Hematopoietic multipotent progenitor cell treated with erythropoietin and hydrocortisone succinate and interleukin-3 and kit ligand, for 17 days (in vitro differentiated cells): ENCODE measurements around the gene ACTL6B.
"Not testable (repeated sequence)": the region's sequence is repeated elsewhere in the genome, so short reads cannot be mapped to it uniquely, and the experiment has no call there.

ENCODE experiments used
- DNase-seq: peaks from one replicate; pipeline ENCODE4 v3.0.0-alpha.2; 2015; ENCODE audit warnings: low spot score

ACTL6B gene

GRCh38 chr7:100655908-100656674 lies at the start of gene ACTL6B:
ACTL6B (minus strand) TSS chr7:100656448; CDS start chr7:100656354, 94 bp downstream.
- DNase-seq = no peak

- peak; percentile 74 for DNase-seq
These were observed 49.1 kb upstream of the ACTL6B start for GRCh38 chr7:100705320-100705752.

GRCh38 chr7:100701089-100701488 lies 44.8 kb upstream of the ACTL6B start:
- DNase-seq = not testable (repeated sequence)

GRCh38 chr7:100699018-100699417 lies 42.8 kb upstream of the ACTL6B start:
- DNase-seq = no peak

GRCh38 chr7:100696123-100696521 lies 39.9 kb upstream of the ACTL6B start:
- DNase-seq = no peak

GRCh38 chr7:100694098-100694745 lies 38.0 kb upstream of the ACTL6B start, which contains the start of gene GIGYF1:
GIGYF1 (minus strand) TSS chr7:100694250; CDS start chr7:100688238, 6,012 bp downstream.
- peak; percentile 76 for DNase-seq

GRCh38 chr7:100693312-100694097 lies 37.3 kb upstream of the ACTL6B start:
- DNase-seq = peak; percentile 34

GRCh38 chr7:100692578-100692961 lies 36.3 kb upstream of the ACTL6B start:
- DNase-seq = no peak

GRCh38 chr7:100691676-100692577 lies 35.7 kb upstream of the ACTL6B start:
- peak; percentile 87 for DNase-seq

- no peak for DNase-seq
These were observed 33.2 kb upstream of the ACTL6B start for GRCh38 chr7:100689230-100690135.

- no peak for DNase-seq
These were observed 32.1 kb upstream of the ACTL6B start for GRCh38 chr7:100688326-100688860.

GRCh38 chr7:100687751-100688300 lies 31.6 kb upstream of the ACTL6B start:
- no peak for DNase-seq

- DNase-seq = no peak
These were observed 31.0 kb upstream of the ACTL6B start for GRCh38 chr7:100687261-100687660.

GRCh38 chr7:100686822-100687211 lies 30.6 kb upstream of the ACTL6B start:
- DNase-seq = no peak

- no peak for DNase-seq
These were observed 30.1 kb upstream of the ACTL6B start for GRCh38 chr7:100686201-100686821.

GRCh38 chr7:100685631-100686145 lies 29.4 kb upstream of the ACTL6B start:
- DNase-seq = no peak

- DNase-seq = no peak
These were observed 28.9 kb upstream of the ACTL6B start for GRCh38 chr7:100685049-100685605.

GRCh38 chr7:100684534-100685042 lies 28.3 kb upstream of the ACTL6B start:
- no peak for DNase-seq
